ENCODE measurements around the gene UCN.
"Not testable (repeated sequence)": the region's sequence is repeated elsewhere in the genome, so short reads cannot be mapped to it uniquely, and the experiment has no call there.

GRCh38 chr2:27353386-27353761 is 45.1 kb upstream of the UCN start:
- TF ChIP-seq POLR2AphosphoS5, POLR2A, POU2F2 (IDR thresholded peaks at IDR 0.05; ENCODE audit: low read depth, low read length): not testable (repeated sequence)
